ENCODE measurements around the gene ZNF454. TPM values are rescaled to one million over a fixed set of nuclear protein-coding genes. Genes with fewer than 3 reads are reported as not detected.

The ZNF454 gene
- total and polyA plus RNA-seq, 2 experiments from 2014 or later = 4.9 to 5.9 TPM

GRCh38 chr5:178895615-178896571, 45.1 kb upstream of the ZNF454 start, which contains the start of gene ZFP2:
Gene ZFP2 (plus strand): TSS chr5:178895913. CDS start chr5:178931314, 35,401 bp downstream.
- no peaks in the 10 kb centered on the region for H4K20me1 ChIP-seq (replicated peaks; ENCODE audit: insufficient read depth)
- H3K36me3 Mint-ChIP-seq (ENCODE audit: low read depth) = peaks cover 15% of the 10 kb centered on the region
- no peaks in the 10 kb centered on the region for H3K27me3 ChIP-seq (ENCODE audit: insufficient read depth)
- peak within 1 kb of the TSS; percentile 63; the same call in 1 of the 2 replicates for H3K27ac ChIP-seq (ENCODE audit: low read depth)
- peak within 1 kb of the TSS; percentile 85 for H3K4me2 ChIP-seq
- no peaks in the 10 kb centered on the region for H3F3A ChIP-seq (replicated peaks; ENCODE audit: low read depth)
- H3K4me3 ChIP-seq = peak within 1 kb of the TSS; percentile 79
- ATAC-seq (peak; percentile 96), DNase-seq (ENCODE audit: low spot score) (peak; percentile 89)
- H3K79me2 ChIP-seq (replicated peaks; ENCODE audit: insufficient read depth) = no peaks in the 10 kb centered on the region
- no peak for TF ChIP-seq JUNB (IDR thresholded peaks at IDR 0.05; ENCODE audit: unreplicated experiment)
- no peak for TF ChIP-seq ZNF331 (CRISPR knock-in tag; IDR thresholded peaks at IDR 0.05; ENCODE audit: low read depth)
- TF ChIP-seq CREB1 (CRISPR knock-in tag; IDR thresholded peaks at IDR 0.05; ENCODE audit: low read depth) = peak; percentile 53; the same call in 1 of the 2 replicates
- TF ChIP-seq ZNF114 (CRISPR knock-in tag; IDR thresholded peaks at IDR 0.05) = no peak
- no peak for TF ChIP-seq REST (IDR thresholded peaks at IDR 0.05; ENCODE audit: unreplicated experiment)
- TF ChIP-seq EZH2phosphoT487 (IDR thresholded peaks at IDR 0.05; ENCODE audit: unreplicated experiment) = no peak
- no peak for TF ChIP-seq ZNF462 (CRISPR knock-in tag; IDR thresholded peaks at IDR 0.05)
- no peak for TF ChIP-seq EZH2 (IDR thresholded peaks at IDR 0.05; ENCODE audit: low read depth, unreplicated experiment)
- no peak for TF ChIP-seq STAT1 (IDR thresholded peaks at IDR 0.05; ENCODE audit: unreplicated experiment)
- no peak for TF ChIP-seq NANOG (IDR thresholded peaks at IDR 0.05; ENCODE audit: borderline replicate concordance)
- TF ChIP-seq, protein P1, sequence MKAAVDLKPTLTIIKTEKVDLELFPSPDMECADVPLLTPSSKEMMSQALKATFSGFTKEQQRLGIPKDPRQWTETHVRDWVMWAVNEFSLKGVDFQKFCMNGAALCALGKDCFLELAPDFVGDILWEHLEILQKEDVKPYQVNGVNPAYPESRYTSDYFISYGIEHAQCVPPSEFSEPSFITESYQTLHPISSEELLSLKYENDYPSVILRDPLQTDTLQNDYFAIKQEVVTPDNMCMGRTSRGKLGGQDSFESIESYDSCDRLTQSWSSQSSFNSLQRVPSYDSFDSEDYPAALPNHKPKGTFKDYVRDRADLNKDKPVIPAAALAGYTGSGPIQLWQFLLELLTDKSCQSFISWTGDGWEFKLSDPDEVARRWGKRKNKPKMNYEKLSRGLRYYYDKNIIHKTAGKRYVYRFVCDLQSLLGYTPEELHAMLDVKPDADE (IDR thresholded peaks at IDR 0.05) = peak; percentile 64
- TF ChIP-seq CTCF (conservative IDR thresholded peaks at IDR 0.05; ENCODE audit: low read depth in 2 of 2) = no peak
- TF ChIP-seq POLR2AphosphoS5 (IDR thresholded peaks at IDR 0.05; ENCODE audit: low read depth) = peak; percentile 69
- H3K9me3 Mint-ChIP-seq = peaks cover 19% of the 10 kb centered on the region
- peaks cover 7% of the 10 kb centered on the region; the same call in 1 of the 2 replicates for H3K4me1 ChIP-seq (ENCODE audit: insufficient read depth)
- peak within 1 kb of the TSS; percentile 87 for H3K4me3 Mint-ChIP-seq
- no peaks in the 10 kb centered on the region for H3K4me1 Mint-ChIP-seq
- H2AFZ ChIP-seq = peak within 1 kb of the TSS; percentile 91
- no peaks in the 10 kb centered on the region for H3K9me2 ChIP-seq (ENCODE audit: insufficient read depth)
- 0 out of 2 replicates have a peak within 1 kb of the TSS, but pooled peaks have one; percentile 62 for H3K27ac Mint-ChIP-seq
- peaks cover 4% of the 10 kb centered on the region for H3K27me3 Mint-ChIP-seq (ENCODE audit: insufficient read depth, low read depth, poor library complexity)
- no peaks in the 10 kb centered on the region for H3K36me3 ChIP-seq (ENCODE audit: insufficient read depth)
